ENCODE data around the gene AGTRAP. TPM values are rescaled to one million over a fixed set of nuclear protein-coding genes. Genes with fewer than 3 reads are reported as not detected.

Gene AGTRAP
- total and polyA plus RNA-seq, 2 experiments from 2014 or later: 58.6 to 94.0 TPM

DNA sequence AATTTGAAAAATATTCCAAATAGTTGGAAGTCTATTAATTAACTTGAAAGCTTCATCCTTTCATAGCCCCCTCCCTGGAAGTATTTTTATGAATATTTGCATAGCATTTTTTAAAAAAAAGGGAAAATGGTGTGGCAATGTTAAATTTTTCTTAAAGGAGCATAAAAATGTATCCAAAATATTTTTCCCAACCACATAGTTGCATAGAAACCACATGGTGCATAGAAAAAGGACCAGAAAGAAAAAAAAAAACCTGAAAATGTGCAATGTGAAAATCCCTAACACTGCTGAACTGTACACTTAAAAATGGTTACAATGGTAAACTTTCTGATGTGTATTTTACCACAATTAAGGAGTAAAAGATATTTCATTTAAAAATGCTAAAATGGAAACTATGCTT, 34.1 kb downstream of the AGTRAP start:
- TF ChIP-seq, protein P1, sequence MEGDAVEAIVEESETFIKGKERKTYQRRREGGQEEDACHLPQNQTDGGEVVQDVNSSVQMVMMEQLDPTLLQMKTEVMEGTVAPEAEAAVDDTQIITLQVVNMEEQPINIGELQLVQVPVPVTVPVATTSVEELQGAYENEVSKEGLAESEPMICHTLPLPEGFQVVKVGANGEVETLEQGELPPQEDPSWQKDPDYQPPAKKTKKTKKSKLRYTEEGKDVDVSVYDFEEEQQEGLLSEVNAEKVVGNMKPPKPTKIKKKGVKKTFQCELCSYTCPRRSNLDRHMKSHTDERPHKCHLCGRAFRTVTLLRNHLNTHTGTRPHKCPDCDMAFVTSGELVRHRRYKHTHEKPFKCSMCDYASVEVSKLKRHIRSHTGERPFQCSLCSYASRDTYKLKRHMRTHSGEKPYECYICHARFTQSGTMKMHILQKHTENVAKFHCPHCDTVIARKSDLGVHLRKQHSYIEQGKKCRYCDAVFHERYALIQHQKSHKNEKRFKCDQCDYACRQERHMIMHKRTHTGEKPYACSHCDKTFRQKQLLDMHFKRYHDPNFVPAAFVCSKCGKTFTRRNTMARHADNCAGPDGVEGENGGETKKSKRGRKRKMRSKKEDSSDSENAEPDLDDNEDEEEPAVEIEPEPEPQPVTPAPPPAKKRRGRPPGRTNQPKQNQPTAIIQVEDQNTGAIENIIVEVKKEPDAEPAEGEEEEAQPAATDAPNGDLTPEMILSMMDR (IDR thresholded peaks at IDR 0.05; ENCODE audit: low read depth, low read length): no peak
- DNase-seq (ENCODE audit: low read depth in 1 of 2, low spot score in 1 of 2): no peak
- Histone ChIP-seq H3K36me3 (no peaks in the 10 kb centered on the region), H3K27ac (no peak overlapping the region), H3K27me3 (no peaks in the 10 kb centered on the region), H3K4me1 (ENCODE audit: low read depth) (no peaks in the 10 kb centered on the region), H3K9me3 (ENCODE audit: low read depth) (no peaks in the 10 kb centered on the region), H3K4me3 (no peak overlapping the region)

DNA sequence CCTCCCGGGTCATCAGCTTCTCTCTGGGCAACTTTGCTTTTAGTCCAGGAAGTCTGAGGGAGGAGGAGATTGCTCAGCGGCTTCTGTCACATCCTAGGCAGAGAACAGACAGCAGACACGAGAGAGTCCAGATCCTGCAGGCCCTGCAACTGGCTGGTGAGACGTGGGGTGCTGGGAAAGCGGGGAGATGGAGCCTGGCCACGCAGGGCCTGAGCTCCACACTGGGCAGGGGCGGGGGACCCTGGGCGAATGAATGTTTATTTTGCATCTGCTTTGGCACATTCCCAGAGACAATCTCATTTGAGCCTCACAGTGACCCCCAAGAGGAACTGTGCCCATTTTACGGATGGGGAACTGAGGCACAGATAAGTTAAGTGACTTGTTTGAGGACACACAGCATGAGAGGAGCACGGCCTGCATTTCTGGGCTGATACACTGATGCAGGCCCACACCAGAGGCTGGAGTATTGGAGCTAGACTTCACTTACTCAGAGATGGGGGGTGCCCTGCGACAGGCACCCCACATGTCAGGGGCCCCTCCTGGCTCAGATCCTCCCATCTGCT, 35.6 kb downstream of the AGTRAP start:
- Histone ChIP-seq H3K9me3 (ENCODE audit: low read depth) (no peaks in the 10 kb centered on the region), H3K27me3 (no peaks in the 10 kb centered on the region), H3K4me3 (no peak overlapping the region), H3K4me1 (ENCODE audit: low read depth) (no peaks in the 10 kb centered on the region), H3K36me3 (no peaks in the 10 kb centered on the region), H3K27ac (no peak overlapping the region)
- TF ChIP-seq, protein P1 (IDR thresholded peaks at IDR 0.05; ENCODE audit: low read depth, low read length): no peak
- DNase-seq (ENCODE audit: low read depth in 1 of 2, low spot score in 1 of 2): no peak

DNA sequence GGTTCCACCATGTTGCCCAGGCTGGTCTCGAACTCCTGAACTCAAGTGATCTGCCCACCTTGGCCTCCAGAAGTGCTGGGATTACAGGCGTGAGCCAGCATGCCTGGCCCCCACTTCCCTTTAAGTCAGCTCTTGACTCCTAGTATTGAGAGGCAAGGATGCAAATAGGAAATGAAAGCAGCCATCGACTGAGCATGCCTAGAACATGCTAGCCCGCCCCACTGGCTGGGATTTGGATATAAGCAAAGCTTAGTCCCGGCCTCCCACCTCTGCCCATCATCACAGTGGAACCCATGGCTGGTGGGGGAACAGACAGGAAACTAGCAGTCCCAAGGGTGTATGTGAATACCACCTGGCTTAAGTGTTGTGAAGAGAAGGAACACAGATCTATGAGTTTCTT, 36.5 kb downstream of the AGTRAP start:
- Histone ChIP-seq H3K4me3 (no peak overlapping the region), H3K27me3 (no peaks in the 10 kb centered on the region), H3K4me1 (ENCODE audit: low read depth) (no peaks in the 10 kb centered on the region), H3K36me3 (no peaks in the 10 kb centered on the region), H3K27ac (no peak overlapping the region), H3K9me3 (ENCODE audit: low read depth) (no peaks in the 10 kb centered on the region)
- DNase-seq (ENCODE audit: low read depth in 1 of 2, low spot score in 1 of 2): no peak
- TF ChIP-seq, protein P1 (IDR thresholded peaks at IDR 0.05; ENCODE audit: low read depth, low read length): no peak

DNA sequence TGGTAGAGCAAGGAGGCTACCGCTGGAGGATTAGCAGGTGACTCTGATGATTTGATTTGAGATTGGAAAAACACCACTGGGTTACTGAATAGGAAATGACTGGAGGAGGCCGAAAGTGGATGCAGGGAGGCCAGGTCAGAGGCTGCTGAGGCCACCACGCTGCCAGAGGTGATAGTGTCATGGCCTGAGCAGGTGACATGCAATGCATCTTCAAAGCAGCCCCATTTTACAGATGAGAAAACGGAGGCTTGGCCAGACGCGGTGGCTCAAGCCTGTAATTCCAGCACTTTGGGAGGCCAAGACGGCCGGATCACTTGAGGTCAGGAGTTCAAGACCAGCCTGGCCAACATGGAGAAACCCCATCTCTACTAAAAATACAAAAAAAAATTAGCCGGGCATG, 38.8 kb downstream of the AGTRAP start:
- Histone ChIP-seq H3K27me3 (no peaks in the 10 kb centered on the region), H3K36me3 (no peaks in the 10 kb centered on the region), H3K4me1 (ENCODE audit: low read depth) (no peaks in the 10 kb centered on the region), H3K4me3 (no peak overlapping the region), H3K27ac (no peak overlapping the region), H3K9me3 (ENCODE audit: low read depth) (no peaks in the 10 kb centered on the region)
- DNase-seq (ENCODE audit: low read depth in 1 of 2, low spot score in 1 of 2): no peak
- TF ChIP-seq, protein P1 (IDR thresholded peaks at IDR 0.05; ENCODE audit: low read depth, low read length): no peak

DNA sequence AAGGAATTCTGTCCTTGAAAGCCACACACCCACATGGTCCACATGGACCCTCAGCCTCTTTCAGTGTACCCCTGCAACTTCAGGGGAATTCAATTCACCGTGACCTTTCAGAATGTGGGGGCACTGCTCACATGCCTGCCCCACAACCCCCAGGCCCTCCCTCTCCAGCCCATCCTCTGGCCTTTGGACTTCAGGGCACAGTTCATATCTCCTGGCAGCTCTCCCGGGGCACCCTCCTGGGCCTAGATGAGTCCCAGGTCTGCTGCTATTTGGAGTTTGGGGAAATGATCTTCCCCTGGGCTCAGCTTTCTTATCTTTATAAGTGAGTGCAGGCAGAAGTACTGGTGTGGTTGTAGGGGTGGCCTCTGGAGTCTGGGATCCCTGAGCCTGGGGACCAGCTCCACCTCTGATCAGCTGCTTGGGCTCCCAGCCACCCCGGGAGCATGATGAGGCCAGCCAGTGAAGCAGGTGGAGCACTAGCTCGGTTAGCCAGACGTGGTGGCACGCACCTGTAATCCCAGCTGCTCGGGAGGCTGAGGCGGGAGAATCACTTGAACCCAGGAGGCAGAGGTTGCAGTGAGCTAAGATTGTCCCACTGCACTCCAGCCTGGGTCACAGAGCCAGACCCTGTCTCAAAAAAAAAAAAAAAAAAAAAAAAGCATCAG, 41.9 kb downstream of the AGTRAP start:
- Histone ChIP-seq H3K9me3 (ENCODE audit: low read depth) (no peaks in the 10 kb centered on the region), H3K27me3 (no peaks in the 10 kb centered on the region), H3K36me3 (no peaks in the 10 kb centered on the region), H3K4me3 (no peak overlapping the region), H3K4me1 (ENCODE audit: low read depth) (no peaks in the 10 kb centered on the region), H3K27ac (no peak overlapping the region)
- TF ChIP-seq, protein P1 (IDR thresholded peaks at IDR 0.05; ENCODE audit: low read depth, low read length): no peak
- DNase-seq (ENCODE audit: low read depth in 1 of 2, low spot score in 1 of 2): no peak
